PC-3 (cell line): ENCODE measurements around the gene PDE9A.
"Not testable (repeated sequence)": the region's sequence is repeated elsewhere in the genome, so short reads cannot be mapped to it uniquely, and the experiment has no call there.

Experiments
- CTCF ChIP-seq: fragments of 300-600 bp; sonication (generic); conservative IDR thresholded peaks from 2 replicates; pipeline ENCODE4 v1.5.1; 2017; ENCODE audit warnings: antibody characterized with exemption, low read depth, mild to moderate bottlenecking, low read length
- EZH2 ChIP-seq: fragments of 300-600 bp; sonication (generic); IDR thresholded peaks from one replicate; pipeline ENCODE4 v1.6.1; 2017; ENCODE audit warnings: antibody characterized with exemption, mild to moderate bottlenecking, low read length; ENCODE audit not compliant: unreplicated experiment

- not testable (repeated sequence) for TF ChIP-seq CTCF, EZH2
Observed at GRCh38 chr21:42708916-42709315, 55.5 kb downstream of the PDE9A start.
